ACC112 (cell line): ENCODE measurements around the gene CACNA2D2.

Source experiments
- H2AFZ ChIP-seq: fragments of 200-600 bp; sonication (generic); one replicate; pipeline ENCODE4 v1.6.0; 2017; ENCODE audit warnings: antibody characterized with exemption, low read length; ENCODE audit not compliant: unreplicated experiment
- H3K27ac ChIP-seq: fragments of 200-600 bp; sonication (generic); 2 replicates; pipeline ENCODE4 v1.5.1; 2014; ENCODE audit warnings: low read depth, mild to moderate bottlenecking, antibody characterized with exemption, low read length, moderate library complexity
- H3K27me3 ChIP-seq: fragments of 200-600 bp; sonication (generic); 2 replicates; pipeline ENCODE4 v1.6.1; 2014; ENCODE audit warnings: mild to moderate bottlenecking, antibody characterized with exemption, low read length, moderate library complexity, mixed read lengths; ENCODE audit not compliant: insufficient read depth
- H3K36me3 ChIP-seq: fragments of 200-600 bp; sonication (generic); 2 replicates; pipeline ENCODE4 v1.6.1; 2016; ENCODE audit warnings: mild to moderate bottlenecking, antibody characterized with exemption, low read length, moderate library complexity, mixed read lengths; ENCODE audit not compliant: insufficient read depth
- H3K4me1 ChIP-seq: fragments of 200-600 bp; sonication (generic); one replicate; pipeline ENCODE4 v1.6.1; 2016; ENCODE audit warnings: low read length, mixed read lengths; ENCODE audit not compliant: insufficient read depth, unreplicated experiment, control insufficient read depth
- H3K4me3 ChIP-seq: fragments of 200-600 bp; sonication (generic); 2 replicates; pipeline ENCODE4 v1.5.1; 2014; ENCODE audit warnings: mild to moderate bottlenecking, low read depth, low read length
- H3K79me2 ChIP-seq: fragments of 200-600 bp; sonication (generic); one replicate; pipeline ENCODE4 v1.6.0; 2016; ENCODE audit warnings: low read length; ENCODE audit not compliant: control insufficient read depth, unreplicated experiment, insufficient read depth

The CACNA2D2 gene

DNA sequence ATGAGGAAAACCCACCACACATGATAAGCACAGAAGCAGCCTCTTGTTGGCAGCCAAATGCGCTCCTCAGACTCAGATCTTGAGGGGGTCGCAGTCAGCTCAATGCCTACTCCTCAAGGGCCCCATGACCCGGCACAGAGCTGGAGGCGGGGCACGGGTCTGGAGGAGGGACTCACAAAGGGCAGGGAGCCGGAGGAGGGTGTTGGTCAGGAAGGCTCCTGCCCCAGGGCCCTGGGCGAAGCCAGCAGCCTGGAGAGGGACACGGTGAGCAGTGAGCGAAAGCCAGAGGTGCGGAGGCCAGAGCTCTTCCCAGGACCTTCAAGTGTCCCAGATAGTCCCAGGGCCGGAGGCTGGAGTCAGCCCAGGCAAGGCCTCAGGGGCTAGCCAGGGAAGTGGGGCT is 9.8 kb downstream of the CACNA2D2 start:
- Histone ChIP-seq H3K4me1 (no peaks in the 10 kb centered on the region), H2AFZ (no peak overlapping the region), H3K79me2 (no peaks in the 10 kb centered on the region), H3K27ac (no peak overlapping the region), H3K36me3 (no peaks in the 10 kb centered on the region), H3K4me3 (no peak overlapping the region), H3K27me3 (peaks cover 3% of the 10 kb centered on the region; the same call in 1 of the 2 replicates)

DNA sequence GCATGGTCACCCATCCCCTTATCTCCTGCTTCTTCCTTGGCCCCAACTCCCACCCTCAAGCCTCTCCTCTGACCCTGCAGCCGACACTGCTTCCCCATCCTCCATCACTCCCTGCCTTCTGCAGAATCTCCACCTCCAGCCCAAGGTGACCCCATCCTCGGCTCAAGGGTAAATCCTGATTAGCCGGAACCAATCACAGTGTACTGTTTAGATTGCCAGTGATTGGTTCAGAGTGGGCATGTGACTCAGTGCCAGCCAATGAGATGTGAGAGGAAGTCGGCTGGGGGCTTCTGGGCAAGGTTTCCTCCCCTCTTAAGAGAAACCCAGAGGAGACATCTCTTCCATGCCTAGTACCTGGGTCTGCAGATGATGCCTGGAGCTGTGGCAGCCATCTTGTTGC is 10.3 kb downstream of the CACNA2D2 start:
- Histone ChIP-seq H3K4me3 (no peak overlapping the region), H3K27me3 (peaks cover 3% of the 10 kb centered on the region; the same call in 1 of the 2 replicates), H3K79me2 (no peaks in the 10 kb centered on the region), H3K27ac (no peak overlapping the region), H3K4me1 (no peaks in the 10 kb centered on the region), H2AFZ (no peak overlapping the region), H3K36me3 (no peaks in the 10 kb centered on the region)

DNA sequence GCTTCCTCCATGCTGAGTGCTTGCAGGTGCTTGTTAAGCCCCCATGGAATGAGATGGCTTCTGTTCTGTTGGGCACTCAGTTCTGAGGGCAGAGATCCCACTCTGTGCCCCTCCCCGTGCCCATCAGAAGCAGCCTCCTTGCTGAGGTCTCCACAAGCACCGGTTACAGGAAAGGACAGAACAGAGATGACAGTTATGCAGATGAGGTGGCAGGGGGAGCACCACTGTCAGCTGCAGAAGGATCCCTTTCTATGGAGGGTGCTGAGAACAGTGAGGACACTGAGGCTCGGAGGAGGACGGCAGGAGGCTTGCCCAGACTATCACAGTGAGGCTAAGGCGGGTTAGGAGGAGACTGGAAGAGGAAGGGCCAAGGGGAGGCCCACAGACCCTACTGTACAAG is 12.4 kb downstream of the CACNA2D2 start:
- Histone ChIP-seq H3K79me2 (no peaks in the 10 kb centered on the region), H3K36me3 (no peaks in the 10 kb centered on the region), H3K27me3 (peaks cover 3% of the 10 kb centered on the region; the same call in 1 of the 2 replicates), H3K4me3 (no peak overlapping the region), H2AFZ (no peak overlapping the region), H3K27ac (no peak overlapping the region), H3K4me1 (peaks cover under 1% of the 10 kb centered on the region)

DNA sequence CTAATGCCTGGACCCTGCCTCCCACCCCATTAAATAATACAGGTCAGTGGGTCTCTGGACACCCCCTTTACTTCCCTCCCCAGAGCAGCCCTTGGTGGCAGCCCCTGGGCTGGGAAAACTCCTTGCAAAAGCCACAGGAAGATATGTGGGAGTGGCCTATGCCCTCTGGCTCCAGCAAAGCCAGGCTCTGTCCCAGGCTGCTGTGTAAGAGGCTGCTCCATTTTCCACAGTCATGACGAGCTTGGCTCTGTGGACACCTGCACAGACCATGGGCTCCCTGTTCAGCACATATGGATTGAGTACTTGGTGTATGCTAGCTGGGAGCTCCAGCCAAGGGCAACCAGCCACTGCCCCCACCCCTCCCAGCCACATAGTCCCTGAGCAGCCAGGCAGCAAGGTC is 13.0 kb downstream of the CACNA2D2 start:
- Histone ChIP-seq H3K4me3 (no peak overlapping the region), H3K4me1 (peaks cover 2% of the 10 kb centered on the region), H2AFZ (no peak overlapping the region), H3K27me3 (no peaks in the 10 kb centered on the region; the same call in 1 of the 2 replicates), H3K27ac (no peak overlapping the region), H3K36me3 (no peaks in the 10 kb centered on the region), H3K79me2 (no peaks in the 10 kb centered on the region)

DNA sequence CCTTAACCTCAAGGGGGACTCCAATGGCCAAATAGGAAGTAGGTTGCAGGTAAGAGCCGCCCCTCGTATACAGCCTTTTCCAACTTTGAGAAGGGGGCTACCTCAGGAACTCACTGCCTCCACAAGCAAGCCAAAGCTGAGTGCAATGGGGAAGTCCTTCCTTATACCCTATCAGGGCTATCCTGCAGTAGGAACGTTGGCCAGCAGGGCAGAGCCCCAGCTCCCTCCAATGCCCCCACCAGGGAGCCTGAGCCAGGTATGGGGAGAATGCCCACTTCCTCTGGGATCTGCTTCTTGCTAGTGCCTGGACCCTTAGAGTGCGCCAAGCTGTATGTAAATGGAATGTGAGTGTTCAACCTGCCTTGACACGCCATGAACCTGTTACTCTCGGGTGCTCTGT is 16.3 kb downstream of the CACNA2D2 start:
- Histone ChIP-seq H2AFZ (no peak overlapping the region), H3K4me1 (peaks cover 2% of the 10 kb centered on the region), H3K27me3 (no peaks in the 10 kb centered on the region; the same call in 1 of the 2 replicates), H3K36me3 (no peaks in the 10 kb centered on the region), H3K27ac (no peak overlapping the region), H3K4me3 (no peak overlapping the region), H3K79me2 (no peaks in the 10 kb centered on the region)

DNA sequence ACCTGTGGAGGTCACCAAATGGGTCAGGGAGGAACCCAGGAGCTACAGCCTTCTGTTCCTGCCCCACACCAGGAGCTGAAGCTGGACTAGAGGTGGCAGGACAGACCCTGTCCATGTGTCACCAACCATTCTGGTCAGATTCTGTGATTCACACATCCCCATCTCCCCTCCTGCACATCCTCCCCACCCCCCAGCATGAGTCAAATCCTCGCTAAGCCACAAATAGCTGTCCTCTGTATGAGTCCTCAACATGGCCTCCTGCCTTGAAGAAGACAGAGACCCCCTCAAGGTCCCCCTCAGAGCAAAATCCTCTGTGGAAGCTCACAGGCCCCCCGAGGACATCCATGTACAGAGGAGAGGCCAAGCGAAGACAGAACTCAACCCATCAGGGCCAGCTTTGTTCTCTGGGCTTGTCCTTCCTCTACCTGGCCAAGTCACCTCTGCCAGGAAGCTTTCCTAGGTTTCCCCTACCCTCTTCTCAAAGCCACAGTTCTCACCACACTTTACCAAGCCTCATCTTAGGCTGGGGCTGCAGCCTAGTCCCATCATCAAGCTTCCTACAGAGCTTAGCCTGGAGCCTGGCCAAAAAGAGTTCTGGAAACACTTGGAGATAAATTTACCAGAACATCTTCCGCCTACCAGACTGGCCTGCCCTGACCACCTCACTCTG is 17.1 kb downstream of the CACNA2D2 start:
- Histone ChIP-seq H2AFZ (no peak overlapping the region), H3K4me1 (peaks cover 2% of the 10 kb centered on the region), H3K79me2 (no peaks in the 10 kb centered on the region), H3K27ac (no peak overlapping the region), H3K4me3 (no peak overlapping the region), H3K36me3 (no peaks in the 10 kb centered on the region), H3K27me3 (no peaks in the 10 kb centered on the region; the same call in 1 of the 2 replicates)

DNA sequence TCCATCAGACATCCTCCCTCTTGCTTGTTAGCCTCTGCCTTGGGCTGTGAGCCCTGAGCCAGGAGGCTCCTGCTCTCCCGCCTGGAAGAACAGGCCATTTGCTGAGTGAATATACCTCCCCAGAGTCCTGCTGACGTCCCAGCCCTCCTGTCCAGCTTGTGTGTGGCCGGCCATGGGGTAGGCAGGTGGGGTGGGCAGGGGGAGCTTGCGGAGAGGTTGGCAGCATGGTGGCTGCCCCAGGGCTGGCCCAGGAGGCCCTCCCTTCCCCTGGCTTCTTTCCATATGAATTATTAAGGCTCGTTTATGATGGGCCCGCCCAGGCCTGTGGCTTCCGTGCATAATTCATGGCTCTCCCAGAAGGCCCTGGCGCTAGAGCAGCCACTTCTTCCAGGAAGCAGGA is 18.7 kb downstream of the CACNA2D2 start:
- Histone ChIP-seq H3K36me3 (no peaks in the 10 kb centered on the region), H3K79me2 (no peaks in the 10 kb centered on the region), H2AFZ (no peak overlapping the region), H3K27me3 (no peaks in the 10 kb centered on the region; the same call in 1 of the 2 replicates), H3K4me1 (peaks cover 2% of the 10 kb centered on the region), H3K27ac (no peak overlapping the region), H3K4me3 (no peak overlapping the region)

DNA sequence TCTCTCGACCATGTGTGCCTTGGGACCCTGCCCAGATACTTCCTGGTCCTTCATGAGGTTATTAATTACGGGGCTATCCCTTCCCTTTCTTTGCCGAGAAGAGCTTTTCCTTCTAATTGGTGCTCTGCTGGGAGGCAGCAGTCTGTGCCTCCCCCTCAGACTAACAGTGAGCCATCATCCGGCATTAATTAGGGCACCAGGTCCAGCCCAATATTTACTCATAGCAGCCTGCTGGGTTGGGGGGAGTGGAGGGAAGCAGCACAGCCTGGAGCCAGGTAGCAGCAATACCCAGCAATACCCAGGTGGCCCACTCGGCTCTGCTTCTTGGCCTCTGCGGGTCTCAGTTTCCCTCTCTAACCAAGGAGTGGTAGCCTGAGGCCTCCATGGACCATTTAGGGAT is 20.1 kb downstream of the CACNA2D2 start:
- peaks cover 2% of the 10 kb centered on the region for H3K4me1 ChIP-seq
- no peak overlapping the region for H3K4me3 ChIP-seq
- no peaks in the 10 kb centered on the region for H3K36me3 ChIP-seq
- H2AFZ ChIP-seq: no peak overlapping the region
- H3K27ac ChIP-seq: no peak overlapping the region
- no peaks in the 10 kb centered on the region for H3K79me2 ChIP-seq
- no peaks in the 10 kb centered on the region; the same call in 1 of the 2 replicates for H3K27me3 ChIP-seq

DNA sequence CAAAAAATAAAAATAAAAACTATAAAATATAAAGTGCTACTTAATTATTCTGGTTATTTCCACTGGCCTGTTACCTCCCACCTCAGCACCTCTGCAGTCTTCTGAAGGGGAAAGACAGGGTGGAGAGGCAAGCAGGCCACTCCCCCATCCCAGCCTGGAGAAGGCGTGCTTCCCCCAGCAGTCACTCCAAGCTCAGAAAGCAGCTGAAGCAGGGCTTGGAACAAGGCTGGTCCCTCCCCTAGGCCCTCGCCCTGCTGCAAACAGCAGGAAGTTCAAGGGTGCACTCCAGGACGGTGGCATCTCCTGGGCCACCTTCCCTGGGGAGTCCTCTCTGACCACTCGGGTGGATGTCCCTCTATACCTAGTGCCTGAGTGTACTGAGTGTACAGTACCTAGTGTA is 21.4 kb downstream of the CACNA2D2 start:
- no peaks in the 10 kb centered on the region for H3K27me3 ChIP-seq
- no peaks in the 10 kb centered on the region for H3K79me2 ChIP-seq
- no peak overlapping the region for H2AFZ ChIP-seq
- H3K4me3 ChIP-seq: no peak overlapping the region
- H3K27ac ChIP-seq: no peak overlapping the region
- peaks cover 2% of the 10 kb centered on the region for H3K4me1 ChIP-seq
- H3K36me3 ChIP-seq: no peaks in the 10 kb centered on the region

DNA sequence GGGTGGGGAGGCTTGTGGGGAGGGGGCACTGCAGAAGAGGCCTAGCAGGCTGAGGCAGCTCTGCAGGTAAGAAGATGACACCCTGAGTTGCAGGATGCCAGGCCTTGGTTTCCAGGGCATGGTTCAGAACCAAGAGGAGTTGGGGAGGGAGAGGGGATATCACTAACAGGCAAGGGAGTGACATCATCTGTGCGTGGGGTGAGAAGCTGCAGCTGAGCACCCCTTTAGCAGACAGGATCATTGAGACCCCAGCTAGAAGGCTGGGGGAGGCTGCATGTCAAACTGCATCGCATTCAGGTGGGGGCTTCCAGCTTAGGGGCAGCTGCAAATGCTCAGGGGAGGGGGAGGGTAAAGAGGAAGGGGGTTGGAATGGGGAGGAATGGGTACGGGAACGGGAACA is 23.0 kb downstream of the CACNA2D2 start:
- Histone ChIP-seq H3K79me2 (no peaks in the 10 kb centered on the region), H3K36me3 (no peaks in the 10 kb centered on the region), H2AFZ (no peak overlapping the region), H3K27me3 (no peaks in the 10 kb centered on the region), H3K27ac (no peak overlapping the region), H3K4me3 (no peak overlapping the region), H3K4me1 (no peaks in the 10 kb centered on the region)

DNA sequence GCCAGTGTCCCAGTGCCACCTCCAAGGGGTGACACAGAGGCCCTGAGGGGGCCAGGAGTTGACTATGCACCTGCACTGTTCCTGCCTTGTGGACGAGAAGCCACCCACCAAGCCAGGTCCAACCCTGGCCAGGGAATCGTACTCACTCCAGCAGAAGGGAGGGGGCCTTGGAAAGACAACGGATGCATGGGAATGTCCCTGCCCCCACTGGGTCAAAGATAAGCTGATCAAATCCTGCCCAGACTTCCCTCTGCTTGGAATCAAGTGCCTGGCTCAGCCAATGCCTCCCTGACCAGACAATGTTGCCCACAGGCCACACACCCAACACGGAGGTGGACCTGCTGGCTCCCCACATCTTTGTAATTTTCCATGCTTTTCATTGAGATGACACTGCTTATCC is 23.9 kb downstream of the CACNA2D2 start:
- no peak overlapping the region for H2AFZ ChIP-seq
- H3K36me3 ChIP-seq: no peaks in the 10 kb centered on the region
- H3K27ac ChIP-seq: no peak overlapping the region
- peaks cover 6% of the 10 kb centered on the region for H3K4me1 ChIP-seq
- H3K4me3 ChIP-seq: no peak overlapping the region
- no peaks in the 10 kb centered on the region for H3K27me3 ChIP-seq
- no peaks in the 10 kb centered on the region for H3K79me2 ChIP-seq
